Activated CD4-positive, alpha-beta memory T cell treated with anti-CD3 and anti-CD28 coated beads, Interleukin-2, amount 10 ng/mL, durations not matched to agents 7 days and 5 days (primary cell): ENCODE measurements around the gene COL5A1. TPM values are rescaled to one million over a fixed set of nuclear protein-coding genes. Genes with fewer than 3 reads are reported as not detected.
A peak's percentile ranks its signal among the peaks of the same experiment; 100 is the strongest.

Experiments used
- CTCF ChIA-PET: fragments of 350-600 bp; sonication (Branson Sonifier 250); formaldehyde crosslinking; loops from one replicate; lab custom pipeline; 2021; ENCODE audit warnings: antibody characterized with exemption, inconsistent platforms; lab: Charles Lee
- POLR2A ChIA-PET: fragments of 350-600 bp; sonication (Branson Sonifier 250); formaldehyde crosslinking; loops from one replicate; lab custom pipeline; 2021; ENCODE audit warnings: antibody characterized with exemption; lab: Charles Lee
- DNase-seq: peaks from one replicate; pipeline ENCODE4 v3.0.0-alpha.2; 2020
- H3K27ac Mint-ChIP-seq: one replicate; pipeline ENCODE4 v1.8.0; 2021; ENCODE audit warnings: mild to moderate bottlenecking, mixed read lengths
- H3K27me3 Mint-ChIP-seq: one replicate; pipeline ENCODE4 v1.8.0; 2021; ENCODE audit warnings: mixed read lengths
- H3K36me3 Mint-ChIP-seq: one replicate; pipeline ENCODE4 v1.8.0; 2021; ENCODE audit warnings: low read depth, mixed read lengths
- H3K4me1 Mint-ChIP-seq: one replicate; pipeline ENCODE4 v1.8.0; 2021; ENCODE audit warnings: mixed read lengths
- H3K4me3 Mint-ChIP-seq: one replicate; pipeline ENCODE4 v1.8.0; 2021; ENCODE audit warnings: mild to moderate bottlenecking, mixed read lengths
- H3K9me3 Mint-ChIP-seq: one replicate; pipeline ENCODE4 v1.8.0; 2021; ENCODE audit warnings: mixed read lengths
- total RNA-seq, 2 experiments: library from RNA; stranded (reverse); gene quantifications; one replicate each; pipeline ENCODE4 v1.2.3, GENCODE V29; 2021

Gene COL5A1
- total RNA-seq, 2 experiments from 2014 or later, result 0.10 to 0.13 TPM

- Mint-ChIP-seq H3K36me3 (no peaks in the 10 kb centered on the region), H3K27ac (no peak overlapping the region), H3K27me3 (no peaks in the 10 kb centered on the region), H3K4me1 (no peaks in the 10 kb centered on the region), H3K4me3 (no peak overlapping the region), H3K9me3 (no peaks in the 10 kb centered on the region)
- DNase-seq, result no peak
- ChIA-PET POLR2A (no interaction called here), CTCF (no interaction called here)
Measured at GRCh38 chr9:134868751-134869553, 227.3 kb downstream of the COL5A1 start.

GRCh38 chr9:134869554-134870300, 228.1 kb downstream of the COL5A1 start:
- no peaks in the 10 kb centered on the region for H3K4me1 Mint-ChIP-seq
- CTCF ChIA-PET, result no interaction called here

GRCh38 chr9:134870301-134870694, 228.7 kb downstream of the COL5A1 start:
- no peak overlapping the region for H3K27ac Mint-ChIP-seq
- H3K4me3 Mint-ChIP-seq, result no peak overlapping the region
- no peaks in the 10 kb centered on the region for H3K27me3 Mint-ChIP-seq
- H3K36me3 Mint-ChIP-seq, result no peaks in the 10 kb centered on the region
- no peak for DNase-seq
- ChIA-PET CTCF (no interaction called here), POLR2A (no interaction called here)
- H3K9me3 Mint-ChIP-seq, result no peaks in the 10 kb centered on the region
- no peaks in the 10 kb centered on the region for H3K4me1 Mint-ChIP-seq

More at GRCh38 chr9:134869554-134870300, 228.1 kb downstream of the COL5A1 start:
- Mint-ChIP-seq H3K4me3 (no peak overlapping the region), H3K36me3 (no peaks in the 10 kb centered on the region), H3K27me3 (no peaks in the 10 kb centered on the region), H3K9me3 (no peaks in the 10 kb centered on the region), H3K27ac (no peak overlapping the region)
- POLR2A ChIA-PET, result no interaction called here
- DNase-seq, result no peak

DNA sequence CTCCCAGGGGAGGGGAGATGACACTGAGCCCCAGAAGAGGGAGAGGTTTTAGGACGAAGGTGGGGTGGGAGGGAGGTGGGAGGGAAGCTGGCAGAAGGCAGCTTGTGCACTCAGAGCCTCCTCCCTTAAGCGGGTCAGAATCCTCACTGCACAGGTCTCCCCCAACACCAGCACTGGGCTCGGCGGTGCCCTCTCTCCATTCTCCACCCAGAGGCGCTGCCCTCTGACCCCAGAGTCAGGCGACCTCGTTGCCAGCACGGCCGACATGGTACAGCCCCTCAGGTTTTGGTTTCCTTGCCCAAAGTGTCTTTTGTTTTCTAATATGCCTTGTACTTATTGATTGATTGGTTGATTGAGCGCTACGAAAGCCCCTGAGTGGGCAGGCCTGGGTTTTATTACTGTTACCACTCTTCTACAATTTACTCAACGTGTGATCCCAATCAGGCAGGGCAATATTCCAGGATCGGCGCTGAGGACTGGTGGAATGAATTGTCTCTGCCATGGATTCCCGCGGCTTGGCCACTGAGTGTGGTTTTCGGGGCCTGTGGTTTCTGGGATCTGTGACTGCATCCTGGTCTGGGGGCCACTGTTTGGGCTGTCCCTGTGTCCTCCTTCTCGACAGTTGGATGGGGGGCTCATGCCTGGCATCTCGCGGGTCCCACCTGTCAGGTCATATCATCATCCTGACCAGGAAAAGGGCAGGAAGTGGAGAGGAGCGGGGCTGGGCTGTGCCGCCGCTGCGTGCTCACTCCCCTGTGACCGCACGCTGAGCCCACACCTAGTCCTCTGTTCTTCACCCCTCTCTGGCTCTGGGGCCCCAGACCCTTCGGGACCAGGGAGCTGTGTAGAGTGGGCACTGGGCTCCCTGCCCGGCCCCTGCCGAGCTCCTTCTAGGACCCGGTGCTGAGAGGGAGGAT, 229.4 kb downstream of the COL5A1 start:
- DNase-seq, result no peak
- H3K9me3 Mint-ChIP-seq, result no peaks in the 10 kb centered on the region
- no peak overlapping the region for H3K27ac Mint-ChIP-seq
- no peak overlapping the region for H3K4me3 Mint-ChIP-seq
- no peaks in the 10 kb centered on the region for H3K27me3 Mint-ChIP-seq
- no peaks in the 10 kb centered on the region for H3K36me3 Mint-ChIP-seq
- ChIA-PET POLR2A (no interaction called here), CTCF (no interaction called here)
- no peaks in the 10 kb centered on the region for H3K4me1 Mint-ChIP-seq

GRCh38 chr9:134871697-134872340, 230.2 kb downstream of the COL5A1 start:
- Mint-ChIP-seq H3K4me1 (no peaks in the 10 kb centered on the region), H3K4me3 (no peak overlapping the region), H3K27ac (no peak overlapping the region), H3K9me3 (no peaks in the 10 kb centered on the region), H3K36me3 (no peaks in the 10 kb centered on the region), H3K27me3 (peaks cover under 1% of the 10 kb centered on the region)
- DNase-seq, result no peak
- ChIA-PET CTCF (no interaction called here), POLR2A (no interaction called here)

- CTCF ChIA-PET, result no interaction called here
- peaks cover 6% of the 10 kb centered on the region for H3K27me3 Mint-ChIP-seq
- no peaks in the 10 kb centered on the region for H3K36me3 Mint-ChIP-seq
- POLR2A ChIA-PET, result no interaction called here
- DNase-seq, result no peak
- H3K4me3 Mint-ChIP-seq, result no peak overlapping the region
- H3K27ac Mint-ChIP-seq, result no peak overlapping the region
- no peaks in the 10 kb centered on the region for H3K4me1 Mint-ChIP-seq
- H3K9me3 Mint-ChIP-seq, result no peaks in the 10 kb centered on the region
Measured at GRCh38 chr9:134872482-134873231, 231.1 kb downstream of the COL5A1 start.

- DNase-seq, result no peak
- H3K4me3 Mint-ChIP-seq, result no peak overlapping the region
- CTCF ChIA-PET, result no interaction called here
- no peaks in the 10 kb centered on the region for H3K4me1 Mint-ChIP-seq
- POLR2A ChIA-PET, result no interaction called here
- H3K36me3 Mint-ChIP-seq, result no peaks in the 10 kb centered on the region
- no peaks in the 10 kb centered on the region for H3K9me3 Mint-ChIP-seq
- H3K27me3 Mint-ChIP-seq, result peaks cover 8% of the 10 kb centered on the region
- no peak overlapping the region for H3K27ac Mint-ChIP-seq
Measured at GRCh38 chr9:134875371-134875770, 233.8 kb downstream of the COL5A1 start.

DNA sequence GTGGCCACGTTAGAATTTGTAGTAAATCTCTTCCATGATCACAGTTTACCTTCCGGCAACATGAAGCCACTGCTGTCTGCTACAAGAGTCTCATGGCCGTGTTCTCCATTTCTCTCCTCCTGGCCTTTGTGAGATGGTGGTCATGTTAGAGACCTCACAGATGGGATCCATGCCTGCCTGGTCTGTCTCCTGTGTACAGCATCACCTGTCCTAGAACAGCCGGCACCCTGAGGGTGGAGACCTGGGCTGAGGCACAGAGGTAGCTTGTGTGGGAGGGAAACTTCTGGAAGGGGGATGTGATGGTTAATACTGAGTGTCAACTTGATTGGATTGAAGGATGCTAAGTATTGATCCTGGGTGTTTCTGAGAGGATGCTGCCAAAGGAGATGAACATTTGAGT, 235.9 kb downstream of the COL5A1 start:
- no peaks in the 10 kb centered on the region for H3K4me1 Mint-ChIP-seq
- H3K4me3 Mint-ChIP-seq, result no peak overlapping the region
- ChIA-PET CTCF (no interaction called here), POLR2A (no interaction called here)
- H3K9me3 Mint-ChIP-seq, result no peaks in the 10 kb centered on the region
- peaks cover 8% of the 10 kb centered on the region for H3K27me3 Mint-ChIP-seq
- no peak for DNase-seq
- H3K36me3 Mint-ChIP-seq, result no peaks in the 10 kb centered on the region
- H3K27ac Mint-ChIP-seq, result no peak overlapping the region

DNA sequence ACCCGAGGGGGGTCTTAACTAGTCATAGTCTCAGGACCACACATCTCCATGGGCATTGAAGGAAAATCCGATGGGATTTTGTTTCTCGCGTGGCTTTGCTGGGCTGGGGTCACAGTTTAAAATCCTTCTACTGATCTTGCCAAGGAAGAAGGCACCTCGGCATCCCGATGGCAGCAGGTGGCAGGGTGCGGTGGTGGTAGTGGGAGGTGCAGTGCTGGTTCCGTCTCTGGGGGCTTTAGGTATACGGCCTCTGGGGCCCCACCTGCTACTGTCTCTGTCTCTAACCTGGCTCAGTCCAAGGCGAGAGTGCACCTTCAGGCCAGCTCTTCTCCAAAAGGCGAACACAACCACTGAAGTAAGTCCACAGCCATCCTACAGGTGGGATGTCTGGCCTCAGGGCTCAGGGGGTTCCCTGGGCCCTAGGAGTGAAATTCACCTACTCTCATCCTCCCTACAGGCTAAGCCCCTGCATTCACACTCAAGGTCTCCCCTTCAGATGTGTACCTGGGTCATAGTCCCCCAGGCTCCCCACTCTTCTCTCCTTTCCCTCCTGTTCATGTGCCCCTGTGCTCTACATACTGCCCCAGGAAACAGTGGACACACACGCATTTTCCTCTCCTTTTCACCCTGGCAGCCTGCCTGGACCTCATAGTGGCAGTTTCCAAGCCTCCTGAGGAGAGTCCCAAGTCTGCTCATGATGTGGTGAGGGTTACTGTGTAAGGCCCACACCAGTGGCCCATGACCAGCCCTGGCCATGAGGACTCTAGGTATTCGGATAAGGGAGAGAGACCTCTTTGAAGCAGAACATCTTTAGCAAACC, 238.3 kb downstream of the COL5A1 start:
- no peaks in the 10 kb centered on the region for H3K4me1 Mint-ChIP-seq
- POLR2A ChIA-PET, result no interaction called here
- DNase-seq, result no peak
- no peak overlapping the region for H3K27ac Mint-ChIP-seq
- peaks cover 8% of the 10 kb centered on the region for H3K27me3 Mint-ChIP-seq
- H3K9me3 Mint-ChIP-seq, result no peaks in the 10 kb centered on the region
- no peak overlapping the region for H3K4me3 Mint-ChIP-seq
- no peaks in the 10 kb centered on the region for H3K36me3 Mint-ChIP-seq
- CTCF ChIA-PET, result no interaction called here

DNA sequence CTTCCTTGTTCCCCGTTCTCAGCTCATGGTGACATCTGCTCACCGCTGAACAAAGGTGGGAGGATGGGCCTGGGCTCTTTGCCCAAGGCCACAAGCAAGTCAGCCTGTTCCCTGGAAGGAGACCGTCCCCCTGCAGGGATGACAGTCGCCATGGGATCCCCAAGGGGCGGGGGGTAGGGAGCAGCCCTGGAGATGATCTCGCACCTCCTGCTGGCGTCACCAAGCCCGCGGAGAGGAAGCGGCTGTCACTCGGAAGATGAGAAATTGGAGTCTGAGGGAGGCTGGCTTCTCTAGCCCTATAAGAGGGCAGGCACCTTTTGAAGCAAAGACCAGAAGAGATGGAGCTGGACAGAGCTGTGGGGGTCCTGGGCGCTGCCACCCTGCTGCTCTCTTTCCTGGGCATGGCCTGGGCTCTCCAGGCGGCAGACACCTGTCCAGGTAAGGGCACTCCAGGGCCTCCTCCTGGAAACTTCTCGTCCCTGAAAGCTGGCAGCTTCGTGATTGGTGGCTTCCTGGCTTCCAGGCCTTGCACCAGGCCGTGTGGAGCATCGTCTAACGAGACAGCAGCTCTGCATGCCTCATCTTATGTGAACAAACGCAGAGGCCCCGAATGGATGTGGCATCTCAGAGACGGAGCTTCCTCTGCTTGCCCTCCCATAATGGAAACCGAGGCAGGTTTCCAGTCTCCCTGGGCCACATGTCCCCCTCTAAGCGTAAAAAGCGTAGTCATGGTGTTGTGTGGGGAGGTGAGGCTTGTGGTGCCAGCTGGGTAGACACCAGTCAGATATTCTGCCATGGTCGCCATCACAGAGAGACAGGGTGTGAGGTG, 239.1 kb downstream of the COL5A1 start, which contains the start of gene FCN2:
Gene FCN2 (plus strand): TSS at position 327 of the 829 bp plus-strand sequence. CDS start 12 bp downstream, at position 339.
- no peaks in the 10 kb centered on the region for H3K9me3 Mint-ChIP-seq
- POLR2A ChIA-PET, result no interaction called here
- H3K4me1 Mint-ChIP-seq, result no peaks in the 10 kb centered on the region
- no peak within 1 kb of the TSS for H3K4me3 Mint-ChIP-seq
- DNase-seq, result peak; percentile 11
- H3K27me3 Mint-ChIP-seq, result peaks cover 8% of the 10 kb centered on the region
- H3K27ac Mint-ChIP-seq, result no peak within 1 kb of the TSS
- H3K36me3 Mint-ChIP-seq, result no peaks in the 10 kb centered on the region
- CTCF ChIA-PET, result no interaction called here

DNA sequence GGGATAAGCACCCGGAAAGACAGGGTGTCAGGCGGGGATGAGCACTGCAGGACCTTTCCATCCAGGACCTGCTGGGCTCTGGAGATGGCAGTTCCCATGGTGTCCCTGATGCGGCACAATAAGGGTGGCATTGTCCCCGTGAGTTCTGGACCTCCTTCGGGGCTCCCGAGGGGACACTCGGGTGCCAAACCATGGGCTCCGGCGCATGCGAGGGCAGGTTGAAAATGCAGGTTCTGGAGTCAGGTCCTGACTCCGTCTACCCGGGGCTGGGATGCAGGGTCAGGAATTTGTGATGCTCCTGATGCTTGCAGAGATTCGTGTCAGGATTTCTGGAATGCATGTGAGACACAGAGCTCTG, 239.7 kb downstream of the COL5A1 start:
- H3K4me3 Mint-ChIP-seq, result no peak overlapping the region
- no peaks in the 10 kb centered on the region for H3K4me1 Mint-ChIP-seq
- ChIA-PET CTCF (no interaction called here), POLR2A (no interaction called here)
- DNase-seq, result no peak
- no peaks in the 10 kb centered on the region for H3K36me3 Mint-ChIP-seq
- H3K27me3 Mint-ChIP-seq, result peaks cover 8% of the 10 kb centered on the region
- H3K9me3 Mint-ChIP-seq, result no peaks in the 10 kb centered on the region
- H3K27ac Mint-ChIP-seq, result no peak overlapping the region
